HG02571 (cell line): Measurements from ENCODE around the gene SLC25A6.
"Not testable (repeated sequence)": the region's sequence is repeated elsewhere in the genome, so short reads cannot be mapped to it uniquely, and the experiment has no call there.

ENCODE experiments used
- ATAC-seq: cut with Tn5 transposase; IDR thresholded peaks from one replicate; pipeline ENCODE4 v1.9.1; 2021; ENCODE audit warnings: mild to moderate bottlenecking, moderate library complexity; ENCODE audit not compliant: unreplicated experiment

Gene SLC25A6

DNA sequence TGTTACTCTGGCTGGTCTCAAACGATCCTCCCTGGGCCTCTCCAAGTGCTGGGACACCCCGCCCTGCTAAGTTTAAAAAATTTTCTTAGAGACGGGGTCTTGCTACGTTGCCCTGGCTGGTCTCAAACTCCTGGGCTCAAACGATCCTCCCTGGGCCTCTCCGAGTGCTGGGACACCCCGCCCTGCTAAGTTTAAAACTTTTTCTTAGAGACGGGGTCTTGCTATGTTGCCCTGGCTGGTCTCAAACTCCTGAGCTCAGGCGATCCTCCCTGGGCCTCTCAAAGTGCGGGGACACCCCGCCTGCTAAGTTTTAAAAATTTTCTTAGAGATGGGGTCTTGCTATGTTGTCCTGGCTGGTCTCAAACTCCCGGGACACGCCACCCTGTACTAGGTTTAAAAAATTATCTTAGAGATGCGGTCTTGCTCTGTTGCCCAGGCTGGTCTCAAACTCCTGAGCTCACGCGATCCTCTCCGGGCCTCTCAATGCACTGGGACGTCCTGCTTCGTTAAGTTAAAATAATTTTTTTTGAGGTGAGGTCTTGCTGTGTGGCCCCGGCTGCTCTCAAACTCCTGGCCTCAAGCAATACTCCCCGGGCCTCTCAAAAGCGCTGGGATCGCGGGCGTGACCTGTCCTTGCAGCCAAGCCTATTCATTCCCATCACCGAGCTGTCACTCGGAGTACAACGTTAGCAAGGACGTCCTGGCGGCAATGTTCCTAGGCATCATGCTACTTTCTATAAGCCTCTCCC, 1.1 kb downstream of the SLC25A6 start:
- ATAC-seq = no peak

GRCh38 chrX:1389993-1390285, 2.0 kb downstream of the SLC25A6 start:
- ATAC-seq = no peak

DNA sequence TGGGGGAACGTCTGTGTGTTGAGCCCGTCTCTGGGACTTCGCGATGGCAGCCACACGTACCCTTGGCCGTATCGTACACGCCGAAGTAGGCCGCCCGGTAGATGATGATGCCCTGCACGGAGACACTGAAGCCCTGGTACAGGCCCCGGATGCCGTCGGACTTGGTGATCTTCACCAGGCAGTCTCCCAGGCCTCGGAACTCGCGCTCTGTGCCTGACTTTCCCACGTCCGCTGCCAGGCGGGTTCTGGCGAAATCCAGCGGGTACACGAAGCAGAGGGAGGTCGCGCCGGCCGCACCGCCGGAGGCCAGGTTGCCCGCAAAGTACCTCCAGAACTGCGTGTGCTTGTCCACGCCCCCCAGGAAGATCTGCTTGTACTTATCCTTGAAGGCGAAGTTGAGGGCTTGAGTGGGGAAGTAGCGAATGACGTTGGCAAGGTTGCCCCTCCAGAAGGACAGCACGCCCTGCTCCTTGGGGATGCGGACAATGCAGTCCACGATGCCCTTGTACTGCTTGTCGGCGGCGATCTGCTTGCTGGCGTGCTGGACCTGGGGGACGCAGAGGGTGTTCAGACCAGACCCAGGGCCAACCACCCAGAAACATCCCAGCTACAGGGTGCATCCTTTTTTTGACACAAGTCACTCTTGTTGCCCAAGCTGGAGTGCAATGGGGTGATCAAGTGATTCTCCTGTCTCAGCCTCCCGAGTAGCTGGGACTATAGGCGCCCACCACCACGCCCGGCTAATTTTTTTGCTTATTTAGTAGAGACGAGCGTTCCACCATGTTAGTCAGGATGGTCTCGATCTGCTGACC, 2.5 kb downstream of the SLC25A6 start:
- no peak for ATAC-seq

GRCh38 chrX:1388651-1389050, 3.3 kb downstream of the SLC25A6 start:
- no peak for ATAC-seq

- ATAC-seq = no peak
Measured at GRCh38 chrX:1387141-1387776, 4.7 kb downstream of the SLC25A6 start.

GRCh38 chrX:1386338-1387127, 5.4 kb downstream of the SLC25A6 start:
- ATAC-seq = no peak

DNA sequence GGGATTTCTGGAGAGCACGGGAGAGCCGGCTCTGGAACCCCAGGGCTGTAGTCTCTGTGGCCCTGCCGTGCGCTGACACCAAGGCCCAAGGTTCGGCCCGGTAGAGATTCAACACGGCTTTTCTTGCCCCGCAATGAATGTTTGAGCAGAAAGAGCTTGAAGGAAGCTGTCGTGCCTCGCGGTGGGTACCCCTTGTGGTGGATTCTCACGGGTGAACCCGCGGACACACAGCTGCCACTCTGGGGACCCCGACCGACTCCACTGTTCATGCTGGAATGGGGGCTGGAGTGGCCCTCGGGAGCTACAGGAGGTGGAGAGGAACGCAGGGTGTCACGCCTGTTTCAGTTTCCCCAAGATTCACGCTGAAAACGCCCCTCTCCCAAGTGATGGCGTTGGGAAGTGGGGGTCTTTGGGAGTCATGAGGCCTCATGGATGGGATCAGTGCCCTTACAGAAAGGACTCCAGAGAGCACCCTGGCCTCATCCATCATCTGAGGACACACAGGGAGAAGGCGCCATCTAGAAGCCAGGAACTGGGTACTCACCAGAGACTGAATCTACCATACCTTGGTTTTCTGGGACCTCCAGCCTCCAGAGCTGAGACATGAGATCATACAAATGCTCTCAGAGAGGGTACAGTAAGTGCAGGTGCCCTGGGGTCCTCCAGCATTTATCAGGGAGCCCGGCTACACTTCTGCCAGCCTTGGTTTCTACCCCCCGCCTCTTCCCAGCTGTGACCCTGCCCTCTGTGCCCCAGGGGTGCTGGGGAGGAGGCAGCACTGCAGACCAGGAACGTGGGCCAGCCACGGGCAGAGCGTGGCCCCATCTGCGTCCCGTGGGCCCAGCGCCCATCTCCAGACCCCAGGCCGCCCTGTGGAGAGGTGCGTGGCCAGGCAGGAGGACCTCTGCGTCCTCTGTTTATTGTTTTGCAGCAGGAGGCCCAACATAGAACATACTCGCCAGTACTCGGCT, 6.4 kb downstream of the SLC25A6 start:
- no peak for ATAC-seq

DNA sequence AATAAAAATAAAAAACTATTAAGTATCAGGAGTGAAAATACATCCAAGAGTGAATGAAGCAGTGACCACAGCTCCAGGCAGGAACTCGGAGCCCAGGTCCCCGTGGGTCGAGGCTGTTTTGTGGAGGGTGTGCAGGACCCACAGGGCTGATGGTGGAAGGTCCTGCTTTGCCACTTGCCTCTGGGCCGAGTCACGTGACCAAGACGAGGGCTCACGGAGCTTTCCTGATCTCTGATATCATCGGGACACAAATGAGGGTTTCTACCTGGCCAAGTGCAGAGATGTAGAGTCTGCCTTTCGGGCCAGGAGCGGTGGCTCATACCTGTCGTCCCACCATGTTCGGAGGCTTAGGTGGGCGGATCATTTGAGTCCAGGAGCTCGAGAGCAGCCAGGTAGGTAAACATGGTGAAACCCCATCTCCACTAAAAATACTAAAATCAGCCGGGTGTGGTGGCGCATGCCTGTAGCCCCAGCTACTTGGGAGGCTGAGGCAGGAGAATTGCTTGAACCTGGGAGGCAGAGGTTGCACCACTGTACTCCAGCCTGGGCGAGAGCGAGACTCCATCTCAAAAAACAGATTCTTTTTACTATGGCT, 7.2 kb downstream of the SLC25A6 start:
- no peak for ATAC-seq

DNA sequence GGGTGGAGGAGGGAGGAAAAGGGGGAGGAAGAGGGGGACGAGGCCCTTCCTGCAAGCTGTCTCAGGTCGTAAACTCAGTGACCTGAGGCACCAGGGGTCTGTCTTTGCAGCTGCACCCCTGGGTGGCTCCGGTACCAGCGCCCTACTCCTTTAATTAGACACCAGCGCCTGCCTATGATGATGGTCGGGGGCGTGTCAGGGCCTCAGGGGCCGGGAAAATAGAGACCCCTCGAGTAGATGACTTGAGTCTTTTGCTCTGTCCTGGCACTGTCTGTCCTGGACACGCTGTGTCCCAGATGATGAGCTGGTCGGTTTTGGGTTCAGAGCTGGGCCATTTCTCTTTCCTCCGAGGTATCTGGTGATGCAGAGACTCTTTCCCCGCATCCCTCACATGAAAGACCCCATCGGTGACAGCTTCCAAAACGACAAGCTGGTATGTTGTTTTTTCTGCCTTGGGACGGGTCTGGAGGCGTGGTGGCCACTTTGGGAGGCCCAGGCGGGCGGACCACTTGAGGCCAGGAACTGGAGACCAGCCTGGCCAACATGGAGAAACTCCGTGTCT, 11.2 kb downstream of the SLC25A6 start:
- ATAC-seq = no peak

DNA sequence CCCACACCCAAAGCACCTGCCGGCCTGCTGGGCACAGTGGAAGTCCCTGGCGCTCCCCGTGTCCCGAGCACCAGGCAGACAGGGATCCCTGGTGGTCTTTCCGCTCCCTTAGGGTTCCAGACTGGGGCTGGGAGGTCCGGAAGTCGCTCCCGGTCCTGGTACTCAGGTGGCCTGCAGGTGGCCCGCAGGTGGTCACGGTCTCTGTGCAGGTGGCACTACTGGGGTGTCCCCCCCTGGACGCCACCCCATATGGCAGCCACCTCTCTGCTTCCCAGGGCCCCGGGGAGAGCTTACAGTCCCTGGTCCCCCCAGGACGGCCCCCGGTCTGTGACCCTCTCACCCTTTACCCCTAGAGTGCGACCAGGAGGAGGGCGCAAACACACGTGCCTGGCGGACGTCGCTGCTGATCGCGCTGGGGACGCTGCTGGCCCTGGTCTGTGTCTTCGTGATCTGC, 13.6 kb downstream of the SLC25A6 start:
- no peak for ATAC-seq

- no peak for ATAC-seq
Measured at GRCh38 chrX:1368385-1368698, 23.6 kb downstream of the SLC25A6 start.

DNA sequence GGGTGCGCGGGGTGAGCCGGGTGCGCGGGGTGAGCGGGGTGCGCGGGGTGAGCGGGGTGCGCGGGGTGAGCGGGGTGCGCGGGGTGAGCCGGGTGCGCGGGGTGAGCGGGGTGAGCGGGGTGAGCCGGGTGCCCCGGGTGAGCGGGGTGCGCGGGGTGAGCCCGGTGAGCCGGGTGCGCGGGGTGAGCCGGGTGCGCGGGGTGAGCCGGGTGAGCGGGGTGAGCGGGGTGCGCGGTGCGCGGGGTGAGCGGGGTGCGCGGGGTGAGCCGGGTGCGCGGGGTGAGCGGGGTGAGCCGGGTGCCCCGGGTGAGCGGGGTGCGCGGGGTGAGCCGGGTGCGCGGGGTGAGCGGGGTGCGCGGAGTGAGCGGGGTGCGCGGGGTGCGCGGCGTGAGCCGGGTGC, 25.6 kb downstream of the SLC25A6 start:
- not testable (repeated sequence) for ATAC-seq

DNA sequence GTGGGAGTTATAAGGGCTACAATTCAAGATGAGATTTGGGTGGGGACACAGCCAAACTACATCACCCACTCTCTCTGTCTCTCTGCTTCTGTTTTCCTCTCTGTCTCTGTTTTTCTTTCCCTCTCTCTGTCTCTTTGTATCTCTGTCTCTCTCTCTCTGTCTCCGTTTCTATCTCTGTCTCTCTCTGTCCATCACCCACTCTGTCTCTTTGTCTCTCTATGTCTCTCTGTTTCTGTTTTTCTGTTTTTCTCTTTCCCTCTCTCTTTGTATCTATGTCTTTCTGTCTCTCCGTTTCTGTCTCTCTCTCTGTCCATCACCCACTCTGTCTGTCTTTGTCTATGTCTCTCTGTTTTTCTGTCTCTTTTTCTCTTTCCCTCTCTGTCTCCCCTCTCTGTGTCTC, 30.0 kb downstream of the SLC25A6 start:
- ATAC-seq = no peak

- no peak for ATAC-seq
Measured at GRCh38 chrX:1361275-1361674, 30.6 kb downstream of the SLC25A6 start.

DNA sequence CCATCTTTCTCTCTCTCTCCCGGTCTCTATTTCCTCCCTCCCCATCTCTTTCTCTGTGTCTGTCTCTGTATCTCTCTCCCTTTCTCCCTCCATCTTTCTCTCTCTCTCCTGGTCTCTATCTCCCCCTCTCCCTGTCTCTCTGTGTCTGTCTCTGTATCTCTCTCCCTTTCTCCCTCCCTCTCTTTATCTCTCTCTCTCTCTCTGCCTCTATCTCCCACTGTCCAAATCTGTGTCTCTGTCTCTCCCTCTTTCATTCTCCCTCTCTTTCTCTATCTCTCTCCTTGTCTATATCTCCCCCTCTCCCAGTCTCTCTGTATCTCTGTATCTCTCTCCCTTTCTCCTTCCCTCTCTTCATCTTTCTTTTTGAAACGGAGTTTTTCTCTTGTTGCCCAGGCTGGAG, 31.7 kb downstream of the SLC25A6 start:
- no peak for ATAC-seq

- ATAC-seq = no peak
Measured at GRCh38 chrX:1359477-1359873, 32.4 kb downstream of the SLC25A6 start.

DNA sequence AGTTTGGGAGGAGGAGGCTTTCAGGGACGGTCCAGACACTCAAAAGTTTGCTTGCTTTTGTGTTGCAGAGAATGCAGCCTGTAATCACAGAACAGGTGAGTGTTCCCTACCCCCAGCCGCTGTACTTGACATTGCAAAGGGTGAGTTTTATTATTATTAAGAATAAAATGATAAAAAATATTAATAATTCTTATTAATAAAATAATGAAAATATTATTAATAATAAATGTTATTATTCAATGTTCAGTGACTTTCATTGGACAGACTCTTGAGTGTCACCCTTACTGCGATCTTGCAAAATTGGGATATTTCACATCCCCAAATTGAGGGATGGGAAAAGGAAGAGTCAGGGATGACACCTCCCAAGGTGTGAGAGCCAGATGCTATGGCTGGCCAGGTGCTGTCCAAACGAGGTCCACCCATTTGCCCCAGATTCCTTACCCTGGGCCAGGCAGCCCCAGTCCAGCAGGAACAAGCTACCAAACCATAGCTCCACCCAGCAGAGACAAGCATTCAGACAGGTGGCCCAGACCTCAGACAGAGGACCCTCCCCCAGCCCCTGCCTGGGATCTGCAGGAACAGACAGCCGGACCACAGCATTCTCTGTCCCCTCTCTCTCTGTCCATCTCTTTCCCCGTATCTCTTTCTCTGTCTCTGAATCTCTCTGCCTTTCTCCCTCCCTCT, 33.0 kb downstream of the SLC25A6 start:
- ATAC-seq = no peak

DNA sequence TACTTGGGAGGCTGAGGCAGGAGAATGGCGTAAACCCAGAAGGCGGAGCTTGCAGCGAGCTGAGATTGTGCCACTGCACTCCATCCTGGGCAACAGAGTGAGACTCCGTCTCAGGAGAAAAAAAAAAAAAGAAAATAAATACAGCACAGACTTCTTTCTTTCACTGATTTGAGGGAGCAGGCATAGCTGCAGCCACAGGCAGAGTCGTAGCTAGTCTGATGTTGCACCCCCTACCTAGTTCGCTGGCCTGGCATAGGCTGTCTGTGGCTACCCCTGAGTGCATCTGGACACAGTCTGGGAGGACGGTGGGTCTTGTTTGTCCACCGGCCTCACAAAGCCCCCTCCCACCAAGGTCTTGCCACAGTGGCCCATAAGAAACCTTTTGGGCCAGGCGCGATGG, 33.9 kb downstream of the SLC25A6 start:
- ATAC-seq = no peak
